Mesodermal cell (in vitro differentiated cells): ENCODE data around the gene HDAC11.

Experiments used
- H3K27ac ChIP-seq: 2 replicates; pipeline ENCODE4 v1.7.0; 2013; ENCODE audit warnings: mild to moderate bottlenecking, low read depth, low read length, moderate library complexity; ENCODE audit not compliant: severe bottlenecking
- H3K36me3 ChIP-seq: 2 replicates; pipeline ENCODE4 v1.7.1; 2013; ENCODE audit warnings: mild to moderate bottlenecking, low read length, moderate library complexity; ENCODE audit not compliant: control insufficient read depth, insufficient read depth
- H3K4me1 ChIP-seq: one replicate; pipeline ENCODE4 v1.7.1; 2013; ENCODE audit warnings: mild to moderate bottlenecking, low read length; ENCODE audit not compliant: insufficient read depth, control insufficient read depth, poor library complexity, severe bottlenecking
- H3K4me3 ChIP-seq: 2 replicates; pipeline ENCODE4 v1.7.0; 2013; ENCODE audit warnings: low read length, control low read depth, mild to moderate bottlenecking; ENCODE audit not compliant: insufficient read depth, poor library complexity, severe bottlenecking; ENCODE audit errors: extremely low read depth
- H3K9me3 ChIP-seq: 2 replicates; pipeline ENCODE4 v1.7.1; 2013; ENCODE audit warnings: mild to moderate bottlenecking, low read length, moderate library complexity; ENCODE audit not compliant: control insufficient read depth
- WGBS, 2 experiments: methylation state at CpG; one replicate each; pipeline ENCODE4 v1.1.5; 2013; ENCODE audit warnings: missing lambda C conversion rate in 2 of 2; ENCODE audit not compliant: insufficient coverage in 2 of 2; 5-methylcytosine and 5-hydroxymethylcytosine counted together

Gene HDAC11

GRCh38 chr3:13545952-13546454 is 65.9 kb downstream of the HDAC11 start:
- Histone ChIP-seq H3K27ac (peak overlapping the region; percentile 94), H3K4me3 (no peak overlapping the region), H3K9me3 (peaks cover 16% of the 10 kb centered on the region), H3K4me1 (peaks cover 60% of the 10 kb centered on the region), H3K36me3 (no peaks in the 10 kb centered on the region)
- WGBS, 2 experiments: 80 to 81% methylated on average over 7 of the region's 9 CpGs

- 3 to 22% methylated on average over 7 to 9 of the region's 9 CpGs for WGBS, 2 experiments
- H3K9me3 ChIP-seq: peaks cover 10% of the 10 kb centered on the region
- H3K27ac ChIP-seq: peak overlapping the region; percentile 94
- H3K36me3 ChIP-seq: no peaks in the 10 kb centered on the region
- peaks cover 60% of the 10 kb centered on the region for H3K4me1 ChIP-seq
- no peak overlapping the region for H3K4me3 ChIP-seq
Measured at GRCh38 chr3:13546667-13547171, 66.6 kb downstream of the HDAC11 start.

DNA sequence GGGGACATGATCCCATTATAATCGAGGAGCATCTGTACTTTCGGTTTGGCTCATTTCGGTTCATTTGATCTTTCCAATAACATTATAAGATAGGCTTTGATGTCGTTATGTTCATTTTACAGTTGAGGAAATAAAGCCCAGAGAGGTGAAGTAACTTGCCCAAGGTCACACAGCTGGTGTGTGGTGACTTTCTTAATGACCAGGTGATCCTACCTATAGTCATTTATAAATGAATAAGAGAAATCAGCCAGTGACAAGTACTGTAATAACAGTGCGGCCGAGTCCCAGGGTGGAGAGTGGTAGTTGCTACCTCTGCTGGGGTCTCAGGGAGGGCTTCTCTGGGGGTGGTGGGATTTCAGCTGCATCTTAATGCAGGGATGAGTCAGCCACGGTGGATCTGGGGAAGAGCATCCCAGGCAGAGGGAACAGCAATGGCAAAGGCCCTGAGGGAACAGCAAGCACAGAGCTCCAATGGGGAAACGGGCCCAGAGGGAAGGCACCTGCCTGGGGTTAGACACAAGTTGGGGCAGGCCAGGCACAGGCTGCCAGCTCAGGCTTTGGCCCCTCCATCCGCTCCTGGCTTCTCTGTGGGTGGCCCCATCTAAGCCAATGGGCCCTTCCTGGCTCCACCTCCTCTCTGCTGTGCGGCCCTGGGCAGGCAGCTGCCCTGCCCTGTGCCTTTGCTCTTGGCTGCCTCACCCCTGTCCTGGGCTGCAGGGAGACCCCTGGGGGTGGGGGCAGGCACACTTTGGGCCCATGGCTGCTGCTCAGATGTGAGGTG is 67.7 kb downstream of the HDAC11 start:
- 66 to 76% methylated on average over 6 of the region's 10 CpGs for WGBS, 2 experiments
- Histone ChIP-seq H3K27ac (peak overlapping the region; percentile 94), H3K4me3 (no peak overlapping the region), H3K36me3 (no peaks in the 10 kb centered on the region), H3K9me3 (no peaks in the 10 kb centered on the region), H3K4me1 (peaks cover 60% of the 10 kb centered on the region)

DNA sequence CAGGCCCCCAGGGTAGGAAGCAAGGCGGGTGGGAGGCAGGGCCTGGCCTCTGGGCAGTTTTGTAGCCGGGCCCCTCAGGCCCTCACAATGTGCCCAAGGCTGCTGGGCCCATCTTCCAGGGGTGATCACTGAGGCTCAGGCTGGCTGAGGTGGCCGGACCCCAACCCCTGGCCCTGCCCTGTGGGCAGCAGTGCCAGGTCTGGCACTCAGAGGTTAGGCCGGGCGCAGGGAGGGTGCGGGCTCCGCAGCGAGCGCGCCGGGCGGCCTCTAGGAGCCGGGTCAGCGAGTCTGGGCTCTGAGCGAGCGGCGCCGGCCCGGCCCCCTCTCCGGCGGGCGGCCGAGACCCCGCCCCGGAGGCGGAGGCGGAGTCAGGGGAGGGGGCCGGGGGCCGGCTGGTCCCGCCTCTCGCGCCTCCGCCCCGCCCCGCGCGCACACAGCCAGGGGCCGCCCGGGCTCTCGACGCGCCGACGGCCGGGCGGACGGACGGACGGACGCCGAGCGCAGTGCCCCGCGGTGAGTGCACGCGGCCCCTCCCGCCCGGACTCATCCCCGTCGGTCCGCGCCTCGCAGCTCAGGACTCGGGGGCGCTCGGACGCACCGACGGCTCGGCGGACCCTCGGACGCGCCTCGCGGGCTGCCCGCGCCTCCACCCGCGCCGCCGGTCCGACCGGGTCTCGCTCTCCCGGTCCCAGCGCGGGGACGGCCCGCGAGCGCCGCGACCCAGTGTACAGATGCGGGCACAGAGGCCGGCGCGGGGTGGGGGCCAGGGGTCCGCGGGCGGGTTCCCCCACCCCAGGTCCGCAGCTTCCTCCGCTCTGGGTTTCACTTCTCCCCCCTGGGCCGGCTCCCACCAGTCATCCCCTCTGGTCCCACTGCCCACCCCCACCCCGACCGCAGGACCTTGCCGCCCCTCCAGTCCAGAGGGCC is 68.9 kb downstream of the HDAC11 start, which contains the start of gene FBLN2:
TSS of gene FBLN2 (plus strand) at position 430 of the 927 bp plus-strand sequence. CDS start 21,231 bp downstream, outside the sequence.
- H3K4me3 ChIP-seq: peak within 1 kb of the TSS; percentile 46
- no peaks in the 10 kb centered on the region for H3K36me3 ChIP-seq
- no peaks in the 10 kb centered on the region for H3K9me3 ChIP-seq
- WGBS, 2 experiments: 3 to 4% methylated on average over 59 to 95 of the region's 107 CpGs
- peak within 1 kb of the TSS; percentile 64 for H3K27ac ChIP-seq
- H3K4me1 ChIP-seq: peaks cover 53% of the 10 kb centered on the region

- Histone ChIP-seq H3K4me3 (peak overlapping the region; percentile 46), H3K27ac (no peak overlapping the region), H3K36me3 (no peaks in the 10 kb centered on the region), H3K9me3 (no peaks in the 10 kb centered on the region), H3K4me1 (peaks cover 44% of the 10 kb centered on the region)
- 75 to 89% methylated on average over 14 to 15 of the region's 18 CpGs for WGBS, 2 experiments
Measured at GRCh38 chr3:13549623-13550422, 69.7 kb downstream of the HDAC11 start.

GRCh38 chr3:13550423-13550690 is 70.3 kb downstream of the HDAC11 start:
- Histone ChIP-seq H3K36me3 (no peaks in the 10 kb centered on the region), H3K27ac (no peak overlapping the region), H3K4me3 (no peak overlapping the region), H3K4me1 (peaks cover 39% of the 10 kb centered on the region), H3K9me3 (no peaks in the 10 kb centered on the region)
- 93 to 100% methylated on average over 2 of the region's 2 CpGs for WGBS, 2 experiments

DNA sequence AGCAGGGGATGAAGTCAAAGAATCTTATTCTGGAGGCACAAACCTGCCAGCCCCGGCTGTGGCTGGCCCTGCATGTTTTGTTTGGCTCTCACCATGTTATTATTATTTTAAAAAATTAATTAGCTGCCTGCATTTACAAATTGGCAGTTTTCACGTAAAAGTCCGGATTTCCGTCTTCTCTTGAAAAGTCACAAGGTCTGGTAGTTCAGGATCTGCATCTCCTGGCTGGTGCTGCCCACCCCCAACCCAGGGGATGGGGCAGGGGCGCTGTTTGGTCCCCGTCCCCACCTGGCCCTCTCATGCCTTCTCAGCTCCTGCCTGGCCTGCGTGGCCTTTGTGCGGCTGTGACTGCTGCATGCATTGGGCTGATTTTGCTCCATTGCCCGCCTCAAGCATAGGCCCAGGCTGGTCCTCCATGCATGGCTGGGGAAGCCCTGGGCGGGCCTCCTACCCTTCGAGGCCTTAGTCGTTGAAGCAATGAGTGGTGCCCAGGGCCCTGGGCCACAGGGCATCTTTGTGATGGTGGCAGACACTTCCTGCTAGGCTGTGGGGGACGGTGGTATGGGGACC is 70.8 kb downstream of the HDAC11 start:
- Histone ChIP-seq H3K4me1 (peaks cover 37% of the 10 kb centered on the region), H3K36me3 (no peaks in the 10 kb centered on the region), H3K27ac (no peak overlapping the region), H3K4me3 (no peak overlapping the region), H3K9me3 (no peaks in the 10 kb centered on the region)
- 93% methylated on average over 12 of the region's 13 CpGs for WGBS, 2 experiments

DNA sequence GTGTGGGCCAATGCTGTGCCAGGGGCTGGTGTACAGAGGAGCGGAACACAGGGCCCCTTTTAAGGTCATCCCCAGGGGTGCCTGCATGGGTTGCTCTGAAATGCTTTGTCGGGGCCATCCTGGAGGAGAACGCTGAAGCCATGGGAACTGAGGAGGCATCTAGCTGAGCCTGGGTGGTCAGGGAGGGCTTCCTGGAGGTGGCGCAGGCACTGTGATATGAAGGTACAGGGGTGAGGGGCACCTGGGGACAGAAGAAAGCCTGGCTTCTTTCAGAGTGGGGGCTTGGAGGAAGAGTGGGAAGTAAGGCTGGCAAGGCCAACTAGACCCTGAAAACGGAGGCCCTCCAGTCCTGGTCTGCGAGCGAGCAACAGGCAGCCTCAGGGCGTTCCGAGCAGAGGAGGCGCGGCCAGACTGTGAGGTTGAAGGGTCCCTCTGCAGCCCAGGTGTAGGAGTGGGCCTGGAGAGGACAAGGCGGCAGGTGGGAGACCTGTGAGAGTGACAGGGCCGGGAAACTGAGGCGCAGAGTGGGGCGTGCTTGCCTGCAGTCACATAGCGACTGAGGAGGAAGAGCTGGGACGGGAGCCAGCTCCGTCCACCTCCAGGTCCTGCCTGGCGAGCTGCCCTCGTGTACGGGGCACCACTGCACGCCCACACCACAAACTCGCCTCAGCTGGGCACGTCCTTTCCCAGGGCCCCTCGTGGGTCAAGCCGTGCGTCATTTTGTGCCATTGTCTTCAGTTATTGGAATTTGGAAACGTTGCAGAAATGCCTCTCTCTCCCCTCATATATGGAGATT is 72.9 kb downstream of the HDAC11 start:
- Histone ChIP-seq H3K27ac (no peak overlapping the region), H3K4me3 (no peak overlapping the region), H3K4me1 (peaks cover 27% of the 10 kb centered on the region), H3K36me3 (no peaks in the 10 kb centered on the region), H3K9me3 (no peaks in the 10 kb centered on the region)
- 92 to 95% methylated on average over 22 to 27 of the region's 28 CpGs for WGBS, 2 experiments

DNA sequence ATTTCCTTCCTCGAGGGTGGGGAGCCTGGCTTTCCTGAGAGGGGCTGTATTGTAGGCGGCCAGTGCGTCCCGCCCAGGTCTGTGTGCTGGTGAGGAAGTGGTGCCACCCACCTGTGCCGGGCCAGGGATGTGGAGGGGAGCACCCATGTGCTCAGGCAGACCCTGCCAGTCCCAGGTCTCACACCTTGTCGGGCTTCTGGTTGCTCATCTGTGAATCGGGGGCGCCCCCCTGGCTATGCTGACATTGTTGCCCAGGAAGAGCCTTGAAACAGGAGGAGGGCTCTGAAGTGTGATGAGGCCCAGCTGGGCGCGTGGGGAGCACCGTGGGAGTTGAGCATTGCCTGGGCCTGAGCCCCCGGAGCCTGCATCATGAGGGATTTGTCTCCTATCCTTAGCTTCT is 73.6 kb downstream of the HDAC11 start:
- H3K9me3 ChIP-seq: no peaks in the 10 kb centered on the region
- H3K4me1 ChIP-seq: peaks cover 21% of the 10 kb centered on the region
- no peak overlapping the region for H3K27ac ChIP-seq
- WGBS, 2 experiments: 86 to 87% methylated on average over 12 of the region's 12 CpGs
- no peak overlapping the region for H3K4me3 ChIP-seq
- no peaks in the 10 kb centered on the region for H3K36me3 ChIP-seq
